Measurements from ENCODE around the gene PGC. TPM values are rescaled to one million over a fixed set of nuclear protein-coding genes. Genes with fewer than 3 reads are reported as not detected.

PGC gene
- total and polyA plus RNA-seq, 8 donors = 1.0 to 33.6 (median 3.2) TPM

- no peak overlapping the region for H3K4me3 ChIP-seq
- no peaks in the 10 kb centered on the region for H3K27me3 ChIP-seq
- no peak for FAIRE-seq
- H3K36me3 ChIP-seq = no peaks in the 10 kb centered on the region
- DNase-seq = peak in 1 of 6 donors; percentile 12
- H3K27ac ChIP-seq = no peak overlapping the region
- no peak for ATAC-seq
- no peak for TF ChIP-seq CTCF (IDR thresholded peaks at IDR 0.05)
- intact Hi-C loops (cut with DNase I) = no loop called here
- H3K9me3 ChIP-seq = no peaks in the 10 kb centered on the region
- peaks cover 0 to 4% (median 0%) of the 10 kb centered on the region in 3 donors for H3K4me1 ChIP-seq
Measured at GRCh38 chr6:41692080-41692675, 55.0 kb downstream of the PGC start.

GRCh38 chr6:41691426-41692079 lies 55.6 kb downstream of the PGC start:
- WGBS, 2 donors = 88 to 92% methylated on average over 8 of the region's 8 CpGs
- H3K4me3 ChIP-seq = no peak overlapping the region
- no peaks in the 10 kb centered on the region for H3K9me3 ChIP-seq
- ATAC-seq = no peak
- intact Hi-C loops (cut with DNase I) = no loop called here
- peaks cover 0 to 4% (median 0%) of the 10 kb centered on the region in 3 donors for H3K4me1 ChIP-seq
- peak in 1 of 6 donors; percentile 16 for DNase-seq
- no peaks in the 10 kb centered on the region for H3K27me3 ChIP-seq
- H3K36me3 ChIP-seq = no peaks in the 10 kb centered on the region
- no peak for TF ChIP-seq CTCF (IDR thresholded peaks at IDR 0.05)
- FAIRE-seq = no peak
- H3K27ac ChIP-seq = no peak overlapping the region

GRCh38 chr6:41690541-41691330 lies 56.5 kb downstream of the PGC start:
- DNase-seq (peak in 1 of 6 donors; percentile 55), FAIRE-seq (no peak), ATAC-seq (no peak)
- TF ChIP-seq CTCF (IDR thresholded peaks at IDR 0.05) = no peak
- no peaks in the 10 kb centered on the region for H3K27me3 ChIP-seq
- peaks cover 0 to 4% (median 0%) of the 10 kb centered on the region in 3 donors for H3K4me1 ChIP-seq
- 95 to 96% methylated on average over 25 of the region's 25 CpGs for WGBS, 2 donors
- no peaks in the 10 kb centered on the region for H3K9me3 ChIP-seq
- no peak overlapping the region for H3K4me3 ChIP-seq
- intact Hi-C loops (cut with DNase I) = no loop called here
- no peak overlapping the region for H3K27ac ChIP-seq
- H3K36me3 ChIP-seq = no peaks in the 10 kb centered on the region

GRCh38 chr6:41689171-41690008 lies 57.8 kb downstream of the PGC start:
- FAIRE-seq (no peak), DNase-seq (peak in 1 of 6 donors; percentile 32), ATAC-seq (peak in 1 of 4 donors; percentile 19)
- H3K9me3 ChIP-seq = no peaks in the 10 kb centered on the region
- WGBS, 2 donors = 74 to 75% methylated on average over 9 of the region's 9 CpGs
- peaks cover 0 to 4% (median 0%) of the 10 kb centered on the region in 3 donors for H3K4me1 ChIP-seq
- H3K27me3 ChIP-seq = no peaks in the 10 kb centered on the region
- H3K27ac ChIP-seq = no peak overlapping the region
- intact Hi-C loops (cut with DNase I) = loop anchor here in 1 of 3 donors (5.0 kb wide), 1 partner anchor 317 kb away; no protein-coding TSS in a partner anchor
- no peak for TF ChIP-seq CTCF (IDR thresholded peaks at IDR 0.05)
- H3K36me3 ChIP-seq = no peaks in the 10 kb centered on the region
- H3K4me3 ChIP-seq = no peak overlapping the region

All from pancreas (tissue), 10 donors.